ENCODE results near the gene ATRIP.

ATRIP gene

GRCh38 chr3:48416091-48416505, 30.4 kb upstream of the ATRIP start:
- no peak for TF ChIP-seq CTCF (IDR thresholded peaks at IDR 0.05; ENCODE audit: extremely low read depth, missing control alignments)
- no peak for DNase-seq (ENCODE audit: low spot score)

DNA sequence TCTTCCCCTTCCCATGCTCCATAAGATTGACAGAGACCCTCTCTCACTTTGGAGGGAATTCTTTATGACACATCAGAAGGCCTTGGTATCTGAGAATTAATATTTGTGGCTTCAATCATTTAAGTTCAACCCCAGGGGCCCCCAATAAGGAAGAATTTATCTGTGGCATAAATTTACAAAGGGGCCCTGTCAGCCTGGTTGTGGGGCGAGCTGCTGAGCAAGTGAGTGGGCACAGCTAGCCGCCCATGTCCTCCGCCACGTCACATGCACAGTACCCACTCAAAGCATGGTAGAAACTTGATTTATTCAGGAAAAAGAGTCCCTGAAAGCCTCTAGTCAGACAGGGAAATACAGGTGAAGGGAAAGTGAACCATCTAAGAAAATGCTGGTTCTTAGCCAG, 30.0 kb upstream of the ATRIP start:
- TF ChIP-seq CTCF (IDR thresholded peaks at IDR 0.05; ENCODE audit: extremely low read depth, missing control alignments), result no peak
- DNase-seq (ENCODE audit: low spot score), result no peak

GRCh38 chr3:48417529-48418108, 28.9 kb upstream of the ATRIP start:
- TF ChIP-seq CTCF (IDR thresholded peaks at IDR 0.05; ENCODE audit: extremely low read depth, missing control alignments), result no peak
- DNase-seq (ENCODE audit: low spot score), result no peak

DNA sequence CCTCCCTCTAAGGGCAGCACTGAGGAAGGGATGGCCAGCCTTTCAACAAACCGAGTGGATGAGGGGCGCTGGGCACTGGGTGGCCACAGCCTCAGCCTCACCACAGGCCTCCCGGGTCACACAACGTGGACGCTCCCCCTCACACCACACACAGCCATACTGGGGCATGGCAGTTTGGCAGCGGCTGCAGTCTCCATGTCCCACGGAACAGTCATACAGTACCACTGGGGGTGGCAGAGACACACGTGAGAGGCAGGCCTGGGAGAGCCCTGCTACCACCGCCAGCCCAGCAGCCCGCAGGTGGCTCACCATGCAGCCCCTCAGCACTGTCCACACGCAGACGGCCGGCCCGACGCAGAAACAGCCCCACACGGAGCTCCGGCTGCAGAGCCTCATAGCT, 28.4 kb upstream of the ATRIP start:
- no peak for DNase-seq (ENCODE audit: low spot score)
- TF ChIP-seq CTCF (IDR thresholded peaks at IDR 0.05; ENCODE audit: extremely low read depth, missing control alignments), result no peak

DNA sequence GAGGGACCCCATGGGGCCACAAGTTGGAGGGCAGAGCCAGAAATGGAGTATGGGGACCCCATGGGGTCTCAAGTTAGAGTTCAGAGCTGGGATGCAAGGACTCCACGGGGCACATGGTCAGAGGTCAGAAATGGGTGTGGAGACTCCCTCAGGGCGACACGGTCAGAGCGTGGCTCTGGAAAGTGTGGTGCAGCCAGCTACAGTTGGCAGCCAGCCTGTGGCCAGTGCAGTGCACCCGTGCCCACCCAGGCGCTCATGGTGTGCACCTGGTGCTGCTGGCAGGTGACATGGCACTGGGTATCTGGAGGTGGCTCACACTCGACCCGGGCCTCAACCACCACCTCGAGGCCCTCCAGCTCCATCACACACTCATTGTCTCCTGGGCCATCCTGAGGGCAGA, 27.9 kb upstream of the ATRIP start:
- no peak for TF ChIP-seq CTCF (IDR thresholded peaks at IDR 0.05; ENCODE audit: extremely low read depth, missing control alignments)
- DNase-seq (ENCODE audit: low spot score), result peak; percentile 14

DNA sequence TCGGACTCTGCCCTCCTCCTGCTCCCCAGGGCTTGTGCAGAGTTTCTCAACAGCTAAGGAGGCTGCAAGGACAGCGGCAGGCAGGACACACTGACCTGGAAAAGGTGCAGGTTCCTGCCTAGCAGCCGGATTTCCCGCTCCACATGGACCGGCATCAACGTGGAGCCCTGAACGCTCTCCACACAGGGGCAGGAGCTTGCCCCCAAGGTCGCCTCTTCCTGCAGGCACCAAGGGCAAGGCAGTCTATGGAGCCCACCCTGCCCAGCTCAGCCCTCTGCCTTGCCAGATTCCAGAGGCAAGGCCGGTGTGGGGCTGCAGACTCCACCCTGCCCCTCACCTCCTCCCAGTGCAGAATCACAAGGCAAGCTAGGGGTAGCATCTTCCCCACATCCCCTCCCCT, 27.4 kb upstream of the ATRIP start:
- DNase-seq (ENCODE audit: low spot score), result no peak
- TF ChIP-seq CTCF (IDR thresholded peaks at IDR 0.05; ENCODE audit: extremely low read depth, missing control alignments), result no peak

DNA sequence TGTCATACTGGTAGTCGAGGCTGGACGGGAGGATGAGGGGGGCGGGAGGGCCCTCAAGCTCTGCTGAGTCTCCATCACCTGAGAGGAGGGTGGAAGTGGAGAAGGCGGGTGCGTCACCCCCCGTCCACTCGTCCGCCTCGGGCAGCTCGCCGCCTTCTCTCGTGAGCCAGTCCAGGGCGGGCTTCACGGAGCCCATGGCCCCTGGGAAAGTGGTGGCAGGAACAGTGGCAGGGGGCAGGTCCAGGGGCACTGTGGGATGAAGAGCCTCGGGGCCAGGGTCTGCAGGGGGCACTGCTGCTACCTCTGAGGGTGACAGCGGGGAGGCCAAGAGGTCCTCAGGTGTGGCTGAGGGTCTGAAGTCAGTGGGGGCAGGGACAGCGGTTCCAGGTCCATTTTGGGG, 26.9 kb upstream of the ATRIP start:
- DNase-seq (ENCODE audit: low spot score), result no peak
- no peak for TF ChIP-seq CTCF (IDR thresholded peaks at IDR 0.05; ENCODE audit: extremely low read depth, missing control alignments)
